Epithelial cell of proximal tubule (primary cell): ENCODE results near the gene AMOT. TPM values are rescaled to one million over a fixed set of nuclear protein-coding genes. Genes with fewer than 3 reads are reported as not detected.
A peak's percentile ranks its signal among the peaks of the same experiment; 100 is the strongest.

Experiments used
- DNase-seq: peaks from one replicate; pipeline ENCODE4 v3.0.0-alpha.2; 2011; ENCODE audit warnings: low read depth
- H3K4me3 ChIP-seq: 2 replicates; pipeline ENCODE4 v1.5.1; 2011; ENCODE audit warnings: low read depth, mild to moderate bottlenecking, low read length
- CTCF ChIP-seq: conservative IDR thresholded peaks from 2 replicates; pipeline ENCODE4 v1.5.1; 2012; ENCODE audit warnings: low read depth, mild to moderate bottlenecking, low read length
- total RNA-seq: library from RNA; depleted of rRNA; stranded (reverse); fragments of >200 nt; gene quantifications from 2 replicates; pipeline ENCODE4 v1.2.3, GENCODE V29; 2015

AMOT gene
- total RNA-seq, 1 donor from 2014 or later, result 13.7 TPM

GRCh38 chrX:112841114-112841819, 636 bp upstream of the AMOT start:
- no peak for DNase-seq
- no peak for TF ChIP-seq CTCF

GRCh38 chrX:112839856-112840255, 775 bp downstream of the AMOT start:
- DNase-seq, result no peak
- H3K4me3 ChIP-seq, result peak overlapping the region; percentile 73
- TF ChIP-seq CTCF, result no peak

More at GRCh38 chrX:112841114-112841819, 636 bp upstream of the AMOT start:
- H3K4me3 ChIP-seq, result peak overlapping the region; percentile 73

- no peak for DNase-seq
- H3K4me3 ChIP-seq, result no peak overlapping the region
- no peak for TF ChIP-seq CTCF
Measured at GRCh38 chrX:112837531-112837930, 3.1 kb downstream of the AMOT start.

GRCh38 chrX:112835019-112835418, 5.6 kb downstream of the AMOT start:
- DNase-seq, result no peak
- no peak for TF ChIP-seq CTCF

GRCh38 chrX:112834031-112834845, 6.4 kb downstream of the AMOT start:
- DNase-seq, result no peak
- H3K4me3 ChIP-seq, result no peak overlapping the region
- TF ChIP-seq CTCF, result no peak

More at GRCh38 chrX:112835019-112835418, 5.6 kb downstream of the AMOT start:
- H3K4me3 ChIP-seq, result no peak overlapping the region

- DNase-seq, result no peak
- no peak overlapping the region for H3K4me3 ChIP-seq
Measured at GRCh38 chrX:112832481-112833095, 8.0 kb downstream of the AMOT start.

More at GRCh38 chrX:112832481-112833095, 8.0 kb downstream of the AMOT start:
- TF ChIP-seq CTCF, result no peak
